SU-DHL-6 (cell line): ENCODE measurements around the gene SYTL3.
A peak's percentile ranks its signal among the peaks of the same experiment; 100 is the strongest.

Experiments
- H2AFZ ChIP-seq: fragments of 200-600 bp; sonication (generic); 2 replicates; pipeline ENCODE4 v1.6.1; 2014; ENCODE audit warnings: low read depth, mild to moderate bottlenecking, moderate library complexity, mixed read lengths, antibody characterized with exemption, low read length; ENCODE audit not compliant: severe bottlenecking
- H3F3A ChIP-seq: fragments of 200-600 bp; shearing (Covaris generic); 2 replicates; pipeline ENCODE4 v1.6.0; 2016; ENCODE audit warnings: antibody characterized with exemption, mild to moderate bottlenecking; ENCODE audit not compliant: insufficient read depth
- H3K27ac ChIP-seq: fragments of 200-600 bp; sonication (generic); 2 replicates; pipeline ENCODE4 v1.5.1; 2016; ENCODE audit warnings: low read depth, mild to moderate bottlenecking, low read length, moderate library complexity, mixed read lengths
- H3K27me3 ChIP-seq: fragments of 200-600 bp; sonication (generic), shearing (Covaris generic); 2 replicates; pipeline ENCODE4 v1.6.0; 2014; ENCODE audit warnings: mild to moderate bottlenecking, low read length
- H3K36me3 ChIP-seq: fragments of 200-600 bp; sonication (generic); 2 replicates; pipeline ENCODE4 v1.6.1; 2014; ENCODE audit warnings: mild to moderate bottlenecking, low read length, mixed read lengths
- H3K4me2 ChIP-seq: fragments of 300-600, 200-600 bp; shearing (Covaris generic), sonication (generic); 2 replicates; pipeline ENCODE4 v1.6.0; 2014; ENCODE audit warnings: low read length, low read depth, mild to moderate bottlenecking; ENCODE audit not compliant: poor library complexity, severe bottlenecking
- H3K4me3 ChIP-seq: fragments of 200-600 bp; sonication (generic); 2 replicates; pipeline ENCODE4 v1.5.1; 2014; ENCODE audit warnings: antibody characterized with exemption, low read length, mild to moderate bottlenecking, mixed read lengths; ENCODE audit not compliant: insufficient read depth, poor library complexity, severe bottlenecking
- H3K79me2 ChIP-seq: fragments of 200-600 bp; sonication (generic); 2 replicates; pipeline ENCODE4 v1.6.1; 2014; ENCODE audit warnings: mild to moderate bottlenecking, low read length, moderate library complexity; ENCODE audit not compliant: insufficient read depth
- H3K9ac ChIP-seq: fragments of 200-600 bp; sonication (generic); 2 replicates; pipeline ENCODE4 v1.7.0; 2014; ENCODE audit warnings: mild to moderate bottlenecking, low read length
- H3K9me2 ChIP-seq: fragments of 200-600 bp; sonication (generic); replicated peaks from 2 replicates; pipeline ENCODE4 v1.6.1; 2014; ENCODE audit warnings: low read length; ENCODE audit not compliant: insufficient read depth
- H3K9me3 ChIP-seq: fragments of 200-600 bp; sonication (generic); 2 replicates; pipeline ENCODE4 v1.6.1; 2014; ENCODE audit warnings: low read length, mixed read lengths; ENCODE audit not compliant: insufficient read depth
- H4K20me1 ChIP-seq: fragments of 200-600 bp; sonication (generic); 2 replicates; pipeline ENCODE4 v1.6.1; 2014; ENCODE audit warnings: low read depth, mild to moderate bottlenecking, antibody characterized with exemption, low read length, moderate library complexity, mixed read lengths
- CTCF ChIP-seq: fragments of 200-600 bp; sonication (generic); IDR thresholded peaks from one replicate; pipeline ENCODE4 v1.5.1; 2017; ENCODE audit warnings: antibody characterized with exemption, mild to moderate bottlenecking, low read length, moderate library complexity; ENCODE audit not compliant: insufficient read depth, poor library complexity, severe bottlenecking
- EZH2phosphoT487 ChIP-seq: fragments of 200-600 bp; sonication (generic), shearing (Covaris generic); conservative IDR thresholded peaks from 2 replicates; pipeline ENCODE4 v1.6.1; 2018; ENCODE audit warnings: mild to moderate bottlenecking, antibody characterized with exemption, low read length, moderate library complexity, mixed read lengths

SYTL3 gene

GRCh38 chr6:158628542-158628941, 21.3 kb upstream of the SYTL3 start:
- peaks cover 1% of the 10 kb centered on the region; the same call in 1 of the 2 replicates for H3K36me3 ChIP-seq
- TF ChIP-seq CTCF: no peak
- no peak for TF ChIP-seq EZH2phosphoT487

GRCh38 chr6:158629367-158630221, 20.3 kb upstream of the SYTL3 start:
- H3K36me3 ChIP-seq: peaks cover 9% of the 10 kb centered on the region; the same call in 1 of the 2 replicates

More at GRCh38 chr6:158628542-158628941, 21.3 kb upstream of the SYTL3 start:
- H3K9ac ChIP-seq: no peak overlapping the region
- peaks cover 3% of the 10 kb centered on the region; the same call in 1 of the 2 replicates for H3F3A ChIP-seq
- H2AFZ ChIP-seq: no peak overlapping the region
- H3K4me2 ChIP-seq: no peak overlapping the region
- H3K9me2 ChIP-seq: no peaks in the 10 kb centered on the region
- H3K9me3 ChIP-seq: no peaks in the 10 kb centered on the region
- no peak overlapping the region for H3K27ac ChIP-seq
- H4K20me1 ChIP-seq: no peaks in the 10 kb centered on the region
- H3K79me2 ChIP-seq: no peaks in the 10 kb centered on the region
- H3K27me3 ChIP-seq: no peaks in the 10 kb centered on the region
- no peak overlapping the region for H3K4me3 ChIP-seq

GRCh38 chr6:158630938-158631616, 18.8 kb upstream of the SYTL3 start:
- Histone ChIP-seq H4K20me1 (no peaks in the 10 kb centered on the region), H3K36me3 (peaks cover 9% of the 10 kb centered on the region; the same call in 1 of the 2 replicates), H3K9ac (no peak overlapping the region), H3K27ac (no peak overlapping the region), H3K9me2 (no peaks in the 10 kb centered on the region), H3F3A (peaks cover 12% of the 10 kb centered on the region), H3K9me3 (no peaks in the 10 kb centered on the region), H3K4me2 (no peak overlapping the region), H2AFZ (no peak overlapping the region), H3K79me2 (no peaks in the 10 kb centered on the region), H3K4me3 (no peak overlapping the region), H3K27me3 (no peaks in the 10 kb centered on the region)
- TF ChIP-seq CTCF: no peak
- no peak for TF ChIP-seq EZH2phosphoT487

More at GRCh38 chr6:158629367-158630221, 20.3 kb upstream of the SYTL3 start:
- Histone ChIP-seq H4K20me1 (no peaks in the 10 kb centered on the region), H3F3A (peaks cover 7% of the 10 kb centered on the region; the same call in 1 of the 2 replicates), H3K27ac (no peak overlapping the region), H3K9me3 (no peaks in the 10 kb centered on the region), H3K9ac (no peak overlapping the region), H3K4me2 (no peak overlapping the region), H2AFZ (no peak overlapping the region), H3K79me2 (no peaks in the 10 kb centered on the region), H3K27me3 (no peaks in the 10 kb centered on the region), H3K4me3 (no peak overlapping the region), H3K9me2 (no peaks in the 10 kb centered on the region)
- no peak for TF ChIP-seq EZH2phosphoT487
- peak; percentile 11 for TF ChIP-seq CTCF
